HG03342 (cell line): ENCODE results near the gene MMP12.
A peak's percentile ranks its signal among the peaks of the same experiment; 100 is the strongest.
"Not testable (repeated sequence)": the region's sequence is repeated elsewhere in the genome, so short reads cannot be mapped to it uniquely, and the experiment has no call there.

Source experiments
- ATAC-seq: cut with Tn5 transposase; IDR thresholded peaks from one replicate; pipeline ENCODE4 v1.9.1; 2021; ENCODE audit warnings: mild to moderate bottlenecking, moderate library complexity; ENCODE audit not compliant: unreplicated experiment

Gene MMP12

GRCh38 chr11:102874852-102875251 is at the start of gene MMP12:
Gene MMP12 (minus strand): TSS chr11:102874982. CDS start chr11:102874937, 45 bp downstream.
- ATAC-seq = no peak

- ATAC-seq = no peak
Measured at GRCh38 chr11:102921587-102922220, 46.9 kb upstream of the MMP12 start.

- peak; percentile 91 for ATAC-seq
Measured at GRCh38 chr11:102920118-102920684, 45.4 kb upstream of the MMP12 start.

- no peak for ATAC-seq
Measured at GRCh38 chr11:102915044-102915375, 40.2 kb upstream of the MMP12 start.

- ATAC-seq = peak; percentile 55
Measured at GRCh38 chr11:102914238-102915043, 39.7 kb upstream of the MMP12 start.

- ATAC-seq = no peak
Measured at GRCh38 chr11:102912482-102912830, 37.7 kb upstream of the MMP12 start.

GRCh38 chr11:102911758-102912481 is 37.1 kb upstream of the MMP12 start:
- no peak for ATAC-seq

GRCh38 chr11:102905848-102906247 is 31.1 kb upstream of the MMP12 start:
- not testable (repeated sequence) for ATAC-seq

GRCh38 chr11:102903895-102904294 is 29.1 kb upstream of the MMP12 start:
- not testable (repeated sequence) for ATAC-seq

- ATAC-seq = no peak
Measured at GRCh38 chr11:102900346-102900745, 25.6 kb upstream of the MMP12 start.

- ATAC-seq = no peak
Measured at GRCh38 chr11:102891736-102892135, 17.0 kb upstream of the MMP12 start.

- no peak for ATAC-seq
Measured at GRCh38 chr11:102886999-102887398, 12.2 kb upstream of the MMP12 start.

GRCh38 chr11:102883141-102883540 is 8.4 kb upstream of the MMP12 start:
- ATAC-seq = no peak

- ATAC-seq = peak; percentile 83
Measured at GRCh38 chr11:102882389-102883024, 7.7 kb upstream of the MMP12 start.

- ATAC-seq = no peak
Measured at GRCh38 chr11:102879801-102880200, 5.0 kb upstream of the MMP12 start.

- no peak for ATAC-seq
Measured at GRCh38 chr11:102878595-102878994, 3.8 kb upstream of the MMP12 start.

- not testable (repeated sequence) for ATAC-seq
Measured at GRCh38 chr11:102869354-102869964, 5.3 kb downstream of the MMP12 start.

GRCh38 chr11:102868339-102868738 is 6.4 kb downstream of the MMP12 start:
- no peak for ATAC-seq

- no peak for ATAC-seq
Measured at GRCh38 chr11:102864724-102865123, 10.1 kb downstream of the MMP12 start.

GRCh38 chr11:102853956-102854355 is 20.8 kb downstream of the MMP12 start:
- no peak for ATAC-seq

- no peak for ATAC-seq
Measured at GRCh38 chr11:102853055-102853454, 21.7 kb downstream of the MMP12 start.
